Esophagus (tissue), 2 donors: ENCODE results near the gene HMCN2. TPM values are rescaled to one million over a fixed set of nuclear protein-coding genes. Genes with fewer than 3 reads are reported as not detected.

ENCODE experiments used
- H3K27ac ChIP-seq, 2 donors: one replicate each; pipeline ENCODE4 v1.5.1; 2013; ENCODE audit warnings: low read depth in 2 of 2, mild to moderate bottlenecking in 2 of 2, inconsistent platforms in 1 of 2, low read length in 1 of 2, moderate library complexity in 1 of 2
- H3K27me3 ChIP-seq, 2 donors: one replicate each; pipeline ENCODE4 v1.6.1; 2013; ENCODE audit warnings: low read length in 2 of 2, control low read depth in 1 of 2, mild to moderate bottlenecking in 1 of 2; ENCODE audit not compliant: insufficient read depth in 2 of 2, control insufficient read depth in 1 of 2
- H3K36me3 ChIP-seq, 2 donors: one replicate each; pipeline ENCODE4 v1.6.1; 2013; ENCODE audit warnings: low read length in 1 of 2; ENCODE audit not compliant: control insufficient read depth in 2 of 2, insufficient read depth in 2 of 2
- H3K4me1 ChIP-seq, 2 donors: one replicate each; pipeline ENCODE4 v1.6.1; 2013; ENCODE audit warnings: low read length in 1 of 2; ENCODE audit not compliant: control insufficient read depth in 2 of 2, insufficient read depth in 2 of 2
- H3K4me3 ChIP-seq, 2 donors: one replicate each; pipeline ENCODE4 v1.5.1; 2013; ENCODE audit warnings: low read length in 2 of 2, mild to moderate bottlenecking in 2 of 2, low read depth in 1 of 2, moderate library complexity in 1 of 2
- H3K9me3 ChIP-seq, 2 donors: one replicate each; pipeline ENCODE4 v1.6.1; 2013; ENCODE audit warnings: mild to moderate bottlenecking in 2 of 2, low read depth in 1 of 2, low read length in 1 of 2, moderate library complexity in 1 of 2; ENCODE audit not compliant: control insufficient read depth in 2 of 2, insufficient read depth in 1 of 2
- WGBS, 2 donors: extraction: QIAGEN DNeasy Blood & Tissue Kit; methylation state at CpG; one replicate each; pipeline ENCODE4 v1.1.7; 2013; 5-methylcytosine and 5-hydroxymethylcytosine counted together
- polyA plus RNA-seq, 2 donors: library from polyadenylated mRNA; stranded (reverse); fragments of 200-250 nt; gene quantifications; one replicate each; pipeline ENCODE4 v1.2.3, GENCODE V29; 2013
- donor health status: healthy with polysubstance abuse.
- donor health status: Bipolar disorder and iron deficiency.

The HMCN2 gene
- polyA plus RNA-seq, 2 donors, result 4.1 to 4.8 TPM

DNA sequence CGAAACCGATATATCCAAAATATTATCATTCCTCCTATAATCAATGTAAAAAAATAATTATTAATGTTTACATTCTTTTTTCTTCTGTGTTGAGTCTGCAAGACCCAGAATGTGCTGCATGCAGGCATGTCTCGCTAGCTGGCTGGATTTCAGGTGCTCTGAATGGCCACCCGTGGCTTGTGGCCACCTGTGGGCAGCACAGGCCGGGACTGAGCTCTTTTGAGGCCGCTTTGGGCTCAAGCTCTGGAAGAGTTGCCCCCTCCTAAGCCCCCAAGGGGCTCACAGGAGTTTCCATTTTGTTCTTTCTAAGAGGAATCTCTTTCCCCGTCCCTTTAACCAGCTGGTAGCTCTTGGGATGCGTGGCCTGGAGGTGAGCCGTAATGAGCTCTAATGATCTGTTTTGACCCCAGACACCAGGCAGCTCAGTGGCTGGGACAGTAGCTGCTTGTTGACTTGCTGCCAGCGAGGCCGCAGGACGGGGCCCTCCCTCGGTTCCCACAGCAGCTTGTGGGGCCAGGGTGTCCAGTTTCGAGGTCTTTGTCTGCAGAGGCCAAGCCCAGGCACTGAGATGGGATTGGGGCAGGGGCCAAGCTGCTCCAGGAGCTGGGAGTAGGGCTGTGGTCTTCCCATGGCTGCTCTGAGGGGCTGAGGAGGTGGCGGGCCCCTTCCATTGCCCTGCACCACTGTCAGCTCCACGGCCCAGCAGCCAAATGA lies 200.0 kb downstream of the HMCN2 start:
- Histone ChIP-seq H3K36me3 (peaks cover 0 to 10% of the 10 kb centered on the region in 2 donors), H3K4me3 (no peak overlapping the region), H3K27me3 (no peaks in the 10 kb centered on the region), H3K4me1 (no peaks in the 10 kb centered on the region), H3K9me3 (no peaks in the 10 kb centered on the region), H3K27ac (no peak overlapping the region)
- WGBS, 2 donors, result 83 to 86% methylated on average over 16 of the region's 16 CpGs

DNA sequence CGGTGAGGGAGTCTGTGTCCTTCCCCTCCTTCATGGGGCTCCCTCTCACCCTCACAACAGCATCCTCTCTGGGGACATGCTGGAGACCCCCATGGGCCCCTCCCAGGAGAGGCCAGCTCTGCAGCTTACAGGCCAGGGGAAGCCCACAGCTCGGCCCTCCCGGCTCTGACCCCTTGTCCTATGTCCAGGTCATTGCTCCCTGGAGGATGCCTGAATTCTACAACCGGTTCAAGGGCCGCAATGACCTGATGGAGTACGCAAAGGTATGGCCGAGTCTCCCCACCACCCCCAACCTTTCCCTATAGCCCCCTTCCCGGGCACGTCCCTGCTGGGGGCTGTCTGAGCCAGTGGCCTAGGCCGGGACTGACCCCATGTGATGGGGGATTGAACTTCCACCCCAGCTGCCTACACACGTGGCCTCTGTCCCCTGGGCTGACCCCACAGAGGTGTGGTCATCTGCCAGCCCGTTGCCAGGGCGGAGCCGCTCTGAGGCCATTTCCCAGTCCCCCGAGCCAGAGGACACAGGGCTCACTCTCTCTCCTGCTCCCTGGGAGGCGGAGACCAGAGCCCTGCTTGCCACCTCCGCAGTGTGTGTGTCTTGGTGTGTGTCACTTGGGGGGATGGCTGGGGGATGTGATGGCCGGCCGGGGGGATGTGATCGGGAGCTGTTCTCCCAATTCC lies 201.1 kb downstream of the HMCN2 start:
- peaks cover 0 to 12% of the 10 kb centered on the region in 2 donors for H3K36me3 ChIP-seq
- H3K4me1 ChIP-seq, result no peaks in the 10 kb centered on the region
- no peaks in the 10 kb centered on the region for H3K27me3 ChIP-seq
- no peaks in the 10 kb centered on the region for H3K9me3 ChIP-seq
- 74 to 81% methylated on average over 20 of the region's 20 CpGs for WGBS, 2 donors
- H3K27ac ChIP-seq, result no peak overlapping the region
- no peak overlapping the region for H3K4me3 ChIP-seq

DNA sequence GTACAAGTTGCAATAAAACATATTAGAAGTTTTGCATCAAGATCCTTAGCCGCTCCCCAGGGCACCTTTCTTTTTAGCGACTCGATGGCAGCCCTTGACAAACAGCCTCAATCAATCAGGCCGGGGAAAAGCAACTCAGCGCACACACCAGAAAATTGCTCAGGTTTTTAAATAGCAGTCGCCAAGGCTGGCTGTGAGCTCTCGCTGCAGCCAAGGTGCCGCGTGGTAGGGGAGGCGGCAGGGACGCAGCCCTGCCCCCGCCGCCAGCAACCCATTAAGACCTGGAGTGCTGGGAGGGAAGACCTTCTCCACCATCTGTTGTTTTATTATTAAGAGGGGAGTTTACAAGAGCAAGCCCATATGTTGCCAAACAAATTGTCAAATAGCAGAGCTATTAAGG lies 201.8 kb downstream of the HMCN2 start:
- WGBS, 2 donors, result 66 to 68% methylated on average over 13 of the region's 13 CpGs
- H3K27ac ChIP-seq, result no peak overlapping the region
- H3K4me3 ChIP-seq, result no peak overlapping the region
- peaks cover 0 to 12% of the 10 kb centered on the region in 2 donors for H3K36me3 ChIP-seq
- no peaks in the 10 kb centered on the region for H3K9me3 ChIP-seq
- H3K27me3 ChIP-seq, result no peaks in the 10 kb centered on the region
- no peaks in the 10 kb centered on the region for H3K4me1 ChIP-seq

DNA sequence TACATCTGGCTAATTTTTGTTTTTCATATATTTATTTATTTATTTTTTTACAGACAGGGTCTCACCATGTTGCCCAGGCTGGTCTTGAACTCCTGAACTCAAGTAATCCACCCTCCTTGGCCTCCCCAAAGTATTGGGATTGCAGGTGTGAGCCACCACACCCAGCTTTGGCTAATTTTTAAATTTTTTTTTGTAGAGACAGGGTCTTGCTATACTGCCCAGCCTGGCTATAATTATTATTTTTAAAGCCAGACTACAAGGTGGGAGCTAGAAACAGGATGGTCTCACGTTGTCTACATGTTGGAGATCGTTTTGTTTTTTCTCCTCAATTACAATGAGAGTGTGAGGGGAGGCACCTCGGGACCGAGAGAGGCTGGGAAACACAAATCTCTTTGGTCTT lies 203.0 kb downstream of the HMCN2 start:
- Histone ChIP-seq H3K27me3 (no peaks in the 10 kb centered on the region), H3K27ac (no peak overlapping the region), H3K4me1 (no peaks in the 10 kb centered on the region), H3K36me3 (peaks cover 0 to 10% of the 10 kb centered on the region in 2 donors), H3K9me3 (no peaks in the 10 kb centered on the region), H3K4me3 (no peak overlapping the region)
- WGBS, 2 donors, result 74 to 79% methylated on average over 4 of the region's 4 CpGs

DNA sequence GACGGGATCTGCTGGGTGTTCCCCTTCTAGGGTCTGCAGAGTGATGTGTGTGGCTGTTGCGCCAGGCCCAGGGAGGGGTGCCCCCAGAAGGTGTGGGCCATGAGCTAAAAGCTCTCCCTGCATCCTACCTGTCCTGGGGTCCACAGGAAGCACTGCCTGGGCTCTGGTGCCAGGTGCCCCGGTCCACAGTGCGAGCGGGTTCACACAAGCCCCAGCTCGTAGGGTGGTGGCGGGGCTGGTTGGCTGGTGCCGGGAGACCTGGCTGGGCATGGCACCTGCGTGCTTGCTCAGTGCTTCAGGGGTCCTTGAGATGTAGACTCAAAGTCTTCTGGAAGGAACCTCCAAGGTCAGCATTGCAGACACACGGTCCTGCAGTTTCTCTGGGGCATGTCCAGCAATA lies 204.7 kb downstream of the HMCN2 start:
- Histone ChIP-seq H3K4me1 (no peaks in the 10 kb centered on the region), H3K27ac (no peak overlapping the region), H3K9me3 (no peaks in the 10 kb centered on the region), H3K4me3 (no peak overlapping the region), H3K36me3 (peaks cover 0 to 5% of the 10 kb centered on the region in 2 donors), H3K27me3 (no peaks in the 10 kb centered on the region)
- 79 to 82% methylated on average over 10 of the region's 10 CpGs for WGBS, 2 donors

DNA sequence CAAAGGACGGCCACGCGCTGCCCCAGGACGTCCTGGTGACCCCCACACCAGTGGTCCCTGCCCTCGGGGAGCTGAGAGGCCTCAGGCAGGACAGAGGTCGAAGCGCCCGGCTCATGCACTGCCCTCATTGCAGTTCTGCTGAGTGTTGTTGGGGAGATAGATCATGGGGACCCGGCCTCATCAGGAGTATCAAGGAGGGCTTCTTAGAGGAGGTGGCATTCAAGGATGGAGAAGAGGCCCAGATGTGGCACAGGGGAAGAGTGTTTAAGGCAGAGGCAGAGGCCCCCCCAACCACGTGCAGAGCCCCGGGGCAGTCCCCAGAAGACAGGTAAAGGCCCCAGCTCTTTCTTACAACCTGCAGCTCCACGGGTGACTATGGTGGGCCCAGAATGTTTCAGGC lies 205.4 kb downstream of the HMCN2 start:
- H3K36me3 ChIP-seq, result peaks cover 0 to 5% of the 10 kb centered on the region in 2 donors
- H3K27ac ChIP-seq, result no peak overlapping the region
- no peaks in the 10 kb centered on the region for H3K27me3 ChIP-seq
- 88 to 91% methylated on average over 12 of the region's 12 CpGs for WGBS, 2 donors
- H3K4me1 ChIP-seq, result no peaks in the 10 kb centered on the region
- no peaks in the 10 kb centered on the region for H3K9me3 ChIP-seq
- no peak overlapping the region for H3K4me3 ChIP-seq

DNA sequence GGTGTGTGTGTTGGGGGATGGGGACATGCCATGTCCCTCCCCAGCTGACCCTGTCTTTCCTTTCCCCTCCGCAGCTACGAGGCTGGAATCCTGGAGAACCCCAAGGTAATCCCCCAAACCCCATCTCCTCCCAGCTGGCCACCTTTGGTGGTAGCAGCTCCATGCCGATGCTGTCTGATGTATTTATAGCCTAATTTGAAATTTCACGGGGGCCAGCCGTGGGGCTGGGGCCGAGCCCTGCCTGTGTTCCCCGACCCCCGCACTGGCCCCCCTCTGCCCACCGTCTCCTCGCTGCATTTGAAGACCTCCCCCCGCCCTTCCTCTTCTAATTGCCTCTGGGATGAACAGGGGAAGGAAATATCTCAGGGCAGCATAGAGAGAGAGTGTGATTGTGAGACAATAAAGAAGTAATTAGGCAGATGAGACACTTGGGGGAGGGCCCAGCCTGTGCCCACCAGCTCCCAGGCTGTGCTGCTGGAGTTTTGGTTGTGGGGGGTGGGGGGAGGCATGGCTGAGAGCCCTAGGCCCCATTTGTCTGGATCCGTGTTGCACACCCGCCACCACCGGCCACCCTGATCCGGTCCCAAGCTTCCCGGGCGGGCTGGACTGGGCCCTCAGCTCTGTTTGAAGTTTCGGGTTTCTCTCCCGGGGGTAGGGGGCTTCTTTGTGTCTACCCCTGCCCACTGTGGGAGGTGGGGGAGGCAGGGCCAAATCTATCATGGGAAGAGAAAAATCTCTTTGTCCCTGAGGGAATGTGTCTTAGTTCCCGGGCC lies 206.0 kb downstream of the HMCN2 start:
- 72 to 78% methylated on average over 20 of the region's 20 CpGs for WGBS, 2 donors
- H3K36me3 ChIP-seq, result peaks cover 0 to 5% of the 10 kb centered on the region in 2 donors
- no peaks in the 10 kb centered on the region for H3K4me1 ChIP-seq
- no peak overlapping the region for H3K27ac ChIP-seq
- H3K27me3 ChIP-seq, result no peaks in the 10 kb centered on the region
- no peak overlapping the region for H3K4me3 ChIP-seq
- H3K9me3 ChIP-seq, result no peaks in the 10 kb centered on the region

DNA sequence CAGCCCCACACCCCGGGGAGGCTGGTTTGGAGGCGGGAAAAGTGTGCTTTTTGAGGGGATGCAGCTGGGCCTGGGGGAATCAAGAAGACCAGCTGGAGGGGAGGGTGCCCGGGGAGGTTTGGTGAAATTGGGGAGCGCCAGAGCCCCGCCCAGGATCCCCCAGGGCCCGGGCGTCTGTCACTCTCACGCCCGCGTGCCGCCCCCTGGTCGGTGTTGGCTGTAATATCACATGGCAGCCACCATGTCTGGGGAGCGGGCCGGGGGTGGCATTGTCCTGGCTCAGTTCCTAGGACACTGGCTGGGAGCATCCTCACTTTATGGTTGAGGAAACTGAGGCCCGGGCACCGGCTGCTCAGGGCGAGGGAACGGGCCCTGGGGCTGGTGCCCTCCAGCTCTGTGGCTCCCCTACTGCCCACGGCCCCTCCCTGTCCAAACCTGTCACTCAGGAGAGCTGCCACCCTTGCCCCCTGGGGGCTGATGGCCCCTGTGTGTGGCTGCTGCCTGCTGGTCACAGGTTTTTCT lies 206.7 kb downstream of the HMCN2 start:
- Histone ChIP-seq H3K4me1 (no peaks in the 10 kb centered on the region), H3K27me3 (no peaks in the 10 kb centered on the region), H3K36me3 (peaks cover 0 to 8% of the 10 kb centered on the region in 2 donors), H3K27ac (no peak overlapping the region), H3K9me3 (no peaks in the 10 kb centered on the region), H3K4me3 (no peak overlapping the region)
- WGBS, 2 donors, result 78 to 79% methylated on average over 18 to 19 of the region's 19 CpGs

DNA sequence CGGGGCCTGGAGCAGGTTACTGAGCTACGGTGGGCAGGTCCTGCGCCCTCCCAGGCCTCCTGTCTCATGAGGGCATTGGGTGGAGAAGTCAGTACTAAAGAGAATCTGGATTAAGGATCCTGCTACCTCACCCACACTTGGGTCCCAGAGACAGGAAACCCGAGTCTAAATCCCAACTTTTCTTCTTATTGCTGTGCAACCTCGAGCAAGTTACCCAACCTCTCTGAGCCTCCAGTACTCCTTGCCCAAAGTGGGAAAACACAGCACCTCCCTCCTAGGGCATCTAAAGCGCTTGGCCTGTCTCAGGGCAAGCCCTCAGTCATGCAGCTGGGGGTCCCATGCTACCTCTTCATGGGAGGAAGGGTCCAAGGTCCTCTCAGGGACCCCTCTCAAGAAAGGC lies 207.4 kb downstream of the HMCN2 start:
- Histone ChIP-seq H3K36me3 (peaks cover 0 to 10% of the 10 kb centered on the region in 2 donors), H3K4me3 (no peak overlapping the region), H3K4me1 (no peaks in the 10 kb centered on the region), H3K9me3 (no peaks in the 10 kb centered on the region), H3K27ac (no peak overlapping the region), H3K27me3 (no peaks in the 10 kb centered on the region)
- WGBS, 2 donors, result 93 to 94% methylated on average over 6 of the region's 6 CpGs
